ENCODE measurements around the gene AQP3. TPM values are rescaled to one million over a fixed set of nuclear protein-coding genes. Genes with fewer than 3 reads are reported as not detected.
A peak's percentile ranks its signal among the peaks of the same experiment; 100 is the strongest.
"Not testable (repeated sequence)": the region's sequence is repeated elsewhere in the genome, so short reads cannot be mapped to it uniquely, and the experiment has no call there.

Gene AQP3
- total RNA-seq, 3 donors from 2014 or later, result 2.6 to 8.3 (median 3.9) TPM

- Histone ChIP-seq H3K4me1 (ENCODE audit: low read depth) (peaks cover 17% of the 10 kb centered on the region), H3K36me3 (ENCODE audit: low read depth) (no peaks in the 10 kb centered on the region), H3K9me3 (no peaks in the 10 kb centered on the region), H3K4me3 (no peak overlapping the region)
- no peak for TF ChIP-seq CTCF (IDR thresholded peaks at IDR 0.05)
- DNase-seq, result peak in 2 of 3 donors; percentile 30 to 33
- ATAC-seq, result no peak
- intact Hi-C loops (cut with DNase I, micrococcal nuclease), result no loop called here
Observed at GRCh38 chr9:33393581-33393980, 53.8 kb downstream of the AQP3 start.

DNA sequence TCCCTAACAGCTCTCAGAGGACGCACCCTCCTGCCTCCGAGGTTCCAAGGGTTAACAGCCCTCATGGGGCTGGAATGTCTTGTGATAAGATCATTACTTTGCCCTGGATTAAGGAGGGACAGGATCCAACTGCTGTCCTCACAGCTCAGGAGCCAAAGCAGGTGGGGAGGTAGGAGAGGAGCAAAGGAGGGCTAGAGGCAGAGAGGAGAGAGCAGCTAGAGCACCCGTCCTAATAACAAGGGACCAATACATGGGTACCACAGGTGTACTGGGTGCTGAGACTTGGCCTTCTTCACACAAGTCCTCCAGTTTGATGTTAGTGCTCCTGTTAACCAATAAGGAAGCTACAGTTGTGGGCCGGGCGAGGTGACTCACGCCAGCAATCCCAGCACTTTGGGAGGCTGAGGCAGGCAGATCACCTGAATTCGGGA is 54.8 kb downstream of the AQP3 start:
- intact Hi-C loops (cut with DNase I, micrococcal nuclease); H3K36me3 ChIP-seq (ENCODE audit: low read depth); H3K4me3 ChIP-seq; H3K9me3 ChIP-seq: not testable (repeated sequence)
- ATAC-seq (peak; percentile 83), DNase-seq (peak; percentile 49 to 60 (median 59))
- peaks cover 17% of the 10 kb centered on the region for H3K4me1 ChIP-seq (ENCODE audit: low read depth)

Small RNAs within 50 kb of the gene (microRNA-seq; reads per million reads assigned to microRNA genes)
- gene MIR6851, result not detected

Other genes starting within 250 kb of the AQP3 start
- 10 to 100 TPM; 13.2 to 85.2 (median 33.3) TPM for gene SPINK4, start 207.4 kb downstream of the AQP3 start, total RNA-seq
- 100 to 1,000 TPM; 120 to 155 (median 153) TPM for gene BAG1, start 182.9 kb downstream of the AQP3 start, total RNA-seq
- 10 to 100 TPM; 72.2 to 98.1 (median 84.3) TPM for gene CHMP5, start 182.5 kb downstream of the AQP3 start, total RNA-seq
- 10 to 100 TPM; 35.9 to 44.4 (median 39.5) TPM for gene NFX1, start 157.1 kb downstream of the AQP3 start, total RNA-seq
- 10 to 100 TPM in 2 of 3 donors, 1 to 10 TPM in 1; 9.2 to 25.2 (median 17.2) TPM for gene AQP7, start 45.0 kb downstream of the AQP3 start, total RNA-seq
- gene NOL6, start 26.3 kb upstream of the AQP3 start, total RNA-seq, result 10 to 100 TPM; 18.8 to 20.2 (median 18.8) TPM
- 1 to 10 TPM in 1 of 3 donors, under 1 TPM in 1, not detected in 1; 0.49 to 1.7 TPM for gene ANKRD18B, start 76.7 kb upstream of the AQP3 start, total RNA-seq

Measured in mucosa of descending colon (tissue), 3 donors.